HL-60 (cell line): ENCODE results near the gene OGFOD3.
A peak's percentile ranks its signal among the peaks of the same experiment; 100 is the strongest.

ENCODE experiments used
- DNase-seq, 2 experiments: peaks; one replicate each; pipeline ENCODE4 v3.0.0-alpha.2; 2010 to 2020; ENCODE audit warnings: low read depth in 1 of 2, low spot score in 1 of 2
- H3K27ac ChIP-seq: fragments of 250-450 bp; sonication (Bioruptor Pico); replicated peaks from 2 replicates; pipeline ENCODE4 v1.5.1; 2020; ENCODE audit warnings: mild to moderate bottlenecking, moderate library complexity
- H3K27me3 ChIP-seq: fragments of 250-450 bp; sonication (Bioruptor Pico); 2 replicates; pipeline ENCODE4 v1.5.1; 2021; ENCODE audit warnings: mild to moderate bottlenecking, moderate library complexity; ENCODE audit not compliant: insufficient read depth, poor library complexity, severe bottlenecking
- H3K4me3 ChIP-seq: replicated peaks from 2 replicates; pipeline ENCODE4 v1.5.1; 2011; ENCODE audit warnings: mild to moderate bottlenecking, control low read depth, low read length; ENCODE audit not compliant: insufficient read depth
- CTCF ChIP-seq: IDR thresholded peaks from one replicate; pipeline ENCODE4 v1.5.1; 2011; ENCODE audit warnings: low read length, control low read depth, inconsistent platforms; ENCODE audit not compliant: insufficient read depth
- GABPA ChIP-seq: IDR thresholded peaks from 2 replicates; pipeline ENCODE4 v1.6.1; 2012; ENCODE audit warnings: low read depth
- POLR2AphosphoS5 ChIP-seq: IDR thresholded peaks from 2 replicates; pipeline ENCODE4 v1.6.1; 2012; ENCODE audit warnings: low read depth
- REST ChIP-seq: IDR thresholded peaks from 2 replicates; pipeline ENCODE4 v1.6.1; 2012; ENCODE audit warnings: low read depth; ENCODE audit not compliant: insufficient replicate concordance
- SPI1 ChIP-seq: IDR thresholded peaks from 2 replicates; pipeline ENCODE4 v1.6.1; 2012; ENCODE audit warnings: low read depth, mild to moderate bottlenecking, borderline replicate concordance

OGFOD3 gene

DNA sequence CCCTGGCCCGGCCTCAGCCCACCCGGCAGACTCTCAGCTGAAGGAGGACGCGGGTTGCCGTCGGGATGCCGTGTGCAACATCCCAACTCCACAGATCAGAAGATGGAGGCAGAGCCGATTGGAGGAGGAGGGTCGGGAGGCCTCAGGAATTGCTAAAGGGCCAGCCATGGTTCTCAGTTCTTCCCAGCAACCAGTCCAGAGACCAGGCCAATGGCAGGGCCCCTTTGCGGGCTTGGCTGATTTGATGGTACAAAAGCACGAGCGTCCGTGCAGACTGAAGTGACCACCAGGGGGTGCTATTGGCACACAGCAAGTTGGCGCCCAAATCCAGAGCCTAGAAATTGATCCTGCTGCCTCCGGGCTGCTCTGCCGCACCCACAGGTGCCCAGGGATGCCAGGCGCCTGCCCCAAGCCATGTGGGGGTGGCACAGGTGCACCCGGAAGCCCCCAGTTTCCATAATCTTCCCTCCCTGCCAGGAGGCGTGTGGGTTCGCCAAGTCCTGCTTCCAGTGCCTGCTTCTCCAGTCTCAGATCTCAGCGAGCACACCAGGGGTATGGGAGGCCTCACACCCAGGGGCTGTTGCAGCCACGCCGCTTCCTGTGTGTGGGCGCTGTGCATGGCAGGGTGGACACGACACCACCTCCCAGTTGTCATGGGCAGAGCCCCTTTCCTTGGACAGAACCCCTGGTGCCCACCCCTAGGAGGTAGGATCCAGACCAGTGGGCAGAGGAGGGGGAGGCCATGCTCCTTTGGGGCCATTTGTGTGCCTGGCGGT lies 66.5 kb downstream of the OGFOD3 start:
- TF ChIP-seq CTCF (peak; percentile 94), GABPA (no peak), SPI1 (no peak), POLR2AphosphoS5 (no peak), REST (peak; percentile 66)
- H3K4me3 ChIP-seq = no peak overlapping the region
- DNase-seq = peak; percentile 58 to 83
- H3K27ac ChIP-seq = no peak overlapping the region
- no peaks in the 10 kb centered on the region for H3K27me3 ChIP-seq

- no peak for TF ChIP-seq REST
- no peak for TF ChIP-seq POLR2AphosphoS5
- TF ChIP-seq CTCF = no peak
- no peak for TF ChIP-seq SPI1
- TF ChIP-seq GABPA = no peak
- no peak for DNase-seq
- no peak overlapping the region for H3K27ac ChIP-seq
- no peak overlapping the region for H3K4me3 ChIP-seq
- H3K27me3 ChIP-seq = no peaks in the 10 kb centered on the region
Measured at GRCh38 chr17:82351254-82351712, 67.1 kb downstream of the OGFOD3 start.

- peak; percentile 50 to 89 for DNase-seq
- Histone ChIP-seq H3K27me3 (no peaks in the 10 kb centered on the region), H3K4me3 (no peak overlapping the region), H3K27ac (no peak overlapping the region)
- TF ChIP-seq SPI1 (no peak), GABPA (no peak), REST (peak; percentile 24), CTCF (peak; percentile 7)
Measured at GRCh38 chr17:82350182-82351030, 68.0 kb downstream of the OGFOD3 start.
